Left lung (tissue), 14 donors: Measurements from ENCODE around the gene RILPL2. TPM values are rescaled to one million over a fixed set of nuclear protein-coding genes. Genes with fewer than 3 reads are reported as not detected.
A peak's percentile ranks its signal among the peaks of the same experiment; 100 is the strongest.
"Not testable (repeated sequence)": the region's sequence is repeated elsewhere in the genome, so short reads cannot be mapped to it uniquely, and the experiment has no call there.

Experiments
- ATAC-seq: fragments of 200-7000 bp; cut with Tn5 transposase; one replicate; pipeline ENCODE4 v1.9.1; 2020; ENCODE audit warnings: moderate library complexity
- DNase-seq, 4 donors: peaks; one replicate each; pipeline ENCODE4 v3.0.0-alpha.2; 2013 to 2020
- H3K27ac ChIP-seq, 2 donors: fragments of 200-600 bp; sonication (generic) in 1 of 2; one replicate each; pipeline versions ENCODE4 v1.5.0 to v1.8.0; 2020 to 2021
- H3K27me3 ChIP-seq, 2 donors: fragments of 200-600 bp; sonication (generic) in 1 of 2; one replicate each; pipeline versions ENCODE4 v1.5.0 to v1.8.0; 2020 to 2021
- H3K36me3 ChIP-seq, 2 donors: fragments of 200-600 bp; sonication (generic) in 1 of 2; one replicate each; pipeline versions ENCODE4 v1.5.0 to v1.8.0; 2020 to 2021
- H3K4me1 ChIP-seq, 2 donors: fragments of 200-600 bp; one replicate each; pipeline ENCODE4 v1.8.0; 2021
- H3K4me3 ChIP-seq, 2 donors: fragments of 200-600 bp; sonication (generic) in 1 of 2; one replicate each; pipeline versions ENCODE4 v1.5.0 to v1.8.0; 2020 to 2021; ENCODE audit warnings: mild to moderate bottlenecking in 1 of 2
- H3K9me3 ChIP-seq, 2 donors: fragments of 200-600 bp; sonication (generic) in 1 of 2; one replicate each; pipeline versions ENCODE4 v1.5.0 to v1.8.0; 2020 to 2021
- CTCF ChIP-seq, 2 donors: fragments of 200-600 bp; sonication (generic) in 1 of 2; IDR thresholded peaks; one replicate each; pipeline versions ENCODE4 v1.5.0 to v1.8.0; 2021; ENCODE audit warnings: antibody characterized with exemption in 2 of 2
- intact Hi-C, 2 donors: fragments of 100-400 bp; cut with DNase I; formaldehyde crosslinking; loops; one replicate each; pipeline versions ENCODE4 v1.11.2 to v1.14.2; 2022
- long read RNA-seq, 12 donors: library from polyadenylated mRNA in 2 of 12; unstranded in 2 of 12; transcript quantifications; one replicate each; pipeline ENCODE4 v2.0.0 and lab custom pipeline, GENCODE V29; 2019 to 2026
- polyA plus RNA-seq, 6 donors: library from polyadenylated mRNA; unstranded; fragments of 120-200 nt; gene quantifications; one replicate each; pipeline ENCODE4 v1.2.1, GENCODE V29; 2013; ENCODE audit not compliant: insufficient read length in 6 of 6
- total RNA-seq, 2 donors: library from RNA; stranded (reverse); fragmentation: NEBNext Ultra II Directional; extraction: Animal tissue kit (Norgen Biotek cat#: 25700); gene quantifications; one replicate each; pipeline ENCODE4 v1.2.1, GENCODE V29; 2021
- donor health status: DM: no; HTN: yes; CAD: no.
- donor health status: DM: no; HTN: no; CAD: no.

RILPL2 gene
- total RNA-seq = 10 to 100 TPM in 1 of 2 donors, 1 to 10 TPM in 1; 8.9 to 14.0 TPM
- polyA plus RNA-seq = 1 to 10 TPM; 4.6 to 5.7 (median 5.2) TPM
- long read RNA-seq, donor 1, full-length matches to known transcripts = 7 of 7 reads
- long read RNA-seq, donor 1, partial matches to known transcripts = 0 of 7 reads
- long read RNA-seq, donor 1, other reads (novel, unspliced or antisense) = 0 of 7 reads
- long read RNA-seq, donor 2, full-length matches to known transcripts = 5 of 27 reads
- long read RNA-seq, donor 2, partial matches to known transcripts = 22 of 27 reads
- long read RNA-seq, donor 2, other reads (novel, unspliced or antisense) = 0 of 27 reads
- long read RNA-seq, donor 3, full-length matches to known transcripts = 6 of 6 reads
- long read RNA-seq, donor 3, partial matches to known transcripts = 0 of 6 reads
- long read RNA-seq, donor 3, other reads (novel, unspliced or antisense) = 0 of 6 reads
- long read RNA-seq, donor 4, full-length matches to known transcripts = 18 of 36 reads
- long read RNA-seq, donor 4, partial matches to known transcripts = 8 of 36 reads
- long read RNA-seq, donor 4, other reads (novel, unspliced or antisense) = 10 of 36 reads
- long read RNA-seq, donor 5, full-length matches to known transcripts = 14 of 14 reads
- long read RNA-seq, donor 5, partial matches to known transcripts = 0 of 14 reads
- long read RNA-seq, donor 5, other reads (novel, unspliced or antisense) = 0 of 14 reads
- long read RNA-seq, donor 6, full-length matches to known transcripts = 7 of 7 reads
- long read RNA-seq, donor 6, partial matches to known transcripts = 0 of 7 reads
- long read RNA-seq, donor 6, other reads (novel, unspliced or antisense) = 0 of 7 reads
- long read RNA-seq, donor 7, full-length matches to known transcripts = 5 of 5 reads
- long read RNA-seq, donor 7, partial matches to known transcripts = 0 of 5 reads
- long read RNA-seq, donor 7, other reads (novel, unspliced or antisense) = 0 of 5 reads
- long read RNA-seq, donor 8, full-length matches to known transcripts = 1 of 1 reads
- long read RNA-seq, donor 8, partial matches to known transcripts = 0 of 1 reads
- long read RNA-seq, donor 8, other reads (novel, unspliced or antisense) = 0 of 1 reads
- long read RNA-seq, donor 9 = 0 reads
- long read RNA-seq, donor 10, full-length matches to known transcripts = 17 of 21 reads
- long read RNA-seq, donor 10, partial matches to known transcripts = 2 of 21 reads
- long read RNA-seq, donor 10, other reads (novel, unspliced or antisense) = 2 of 21 reads
- long read RNA-seq, donor 11, full-length matches to known transcripts = 2 of 2 reads
- long read RNA-seq, donor 11, partial matches to known transcripts = 0 of 2 reads
- long read RNA-seq, donor 11, other reads (novel, unspliced or antisense) = 0 of 2 reads
- long read RNA-seq, donor 12, full-length matches to known transcripts = 6 of 6 reads
- long read RNA-seq, donor 12, partial matches to known transcripts = 0 of 6 reads
- long read RNA-seq, donor 12, other reads (novel, unspliced or antisense) = 0 of 6 reads

- peaks cover 0 to 3% of the 10 kb centered on the region in 2 donors for H3K36me3 ChIP-seq
- DNase-seq (peak; percentile 84 to 99 (median 92)), ATAC-seq (peak; percentile 96)
- intact Hi-C loops = no loop called here
- H3K4me1 ChIP-seq = peaks cover 19 to 57% of the 10 kb centered on the region in 2 donors
- H3K27me3 ChIP-seq = no peaks in the 10 kb centered on the region
- peak within 1 kb of the TSS; percentile 66 to 94 for H3K4me3 ChIP-seq
- H3K9me3 ChIP-seq = no peaks in the 10 kb centered on the region
- no peak for TF ChIP-seq CTCF (IDR thresholded peaks at IDR 0.05)
- peak within 1 kb of the TSS; percentile 53 to 97 for H3K27ac ChIP-seq
Measured at GRCh38 chr12:123436017-123436964, at the start of gene RILPL2. Gene RILPL2, minus strand, starts transcription at chr12:123436684. Its CDS starts 264 bp downstream, at chr12:123436420.

GRCh38 chr12:123485756-123486155 lies 49.3 kb upstream of the RILPL2 start:
- TF ChIP-seq CTCF (IDR thresholded peaks at IDR 0.05) = no peak
- H3K27me3 ChIP-seq = no peaks in the 10 kb centered on the region
- no peak for ATAC-seq
- H3K4me1 ChIP-seq = no peaks in the 10 kb centered on the region
- H3K4me3 ChIP-seq = no peak overlapping the region
- no peaks in the 10 kb centered on the region for H3K9me3 ChIP-seq
- H3K36me3 ChIP-seq = peaks cover 0 to 4% of the 10 kb centered on the region in 2 donors
- DNase-seq = no peak
- intact Hi-C loops = no loop called here
- H3K27ac ChIP-seq = no peak overlapping the region

GRCh38 chr12:123483602-123484248 lies 47.2 kb upstream of the RILPL2 start:
- Histone ChIP-seq H3K27me3 (no peaks in the 10 kb centered on the region), H3K9me3 (no peaks in the 10 kb centered on the region), H3K4me3 (no peak overlapping the region), H3K27ac (no peak overlapping the region), H3K4me1 (no peaks in the 10 kb centered on the region), H3K36me3 (peaks cover 0 to 4% of the 10 kb centered on the region in 2 donors)
- intact Hi-C loops = no loop called here
- ATAC-seq (no peak), DNase-seq (peak in 1 of 4 donors; percentile 40)
- no peak for TF ChIP-seq CTCF (IDR thresholded peaks at IDR 0.05)

- no peak overlapping the region for H3K27ac ChIP-seq
Measured at GRCh38 chr12:123482876-123483275, 46.4 kb upstream of the RILPL2 start.

GRCh38 chr12:123481251-123481650 lies 44.8 kb upstream of the RILPL2 start:
- H3K4me1 ChIP-seq, DNase-seq, H3K36me3 ChIP-seq, ATAC-seq, H3K9me3 ChIP-seq, H3K27ac ChIP-seq, H3K4me3 ChIP-seq, H3K27me3 ChIP-seq, intact Hi-C loops: not testable (repeated sequence)

More at GRCh38 chr12:123482876-123483275, 46.4 kb upstream of the RILPL2 start:
- H3K4me1 ChIP-seq = no peaks in the 10 kb centered on the region
- ATAC-seq = no peak
- intact Hi-C loops = no loop called here
- DNase-seq = no peak
- no peaks in the 10 kb centered on the region for H3K27me3 ChIP-seq
- H3K9me3 ChIP-seq = no peaks in the 10 kb centered on the region
- H3K4me3 ChIP-seq = no peak overlapping the region
- no peak for TF ChIP-seq CTCF (IDR thresholded peaks at IDR 0.05)
- H3K36me3 ChIP-seq = peaks cover 0 to 4% of the 10 kb centered on the region in 2 donors
